ENCODE measurements around the gene IFNAR1. TPM values are rescaled to one million over a fixed set of nuclear protein-coding genes. Genes with fewer than 3 reads are reported as not detected.

The IFNAR1 gene
- total and polyA plus RNA-seq, 2 of the 8 experiments (the other 6 are each of a cell fraction or from before 2014, with no cell fraction given) = 3.1 to 17.1 TPM

DNA sequence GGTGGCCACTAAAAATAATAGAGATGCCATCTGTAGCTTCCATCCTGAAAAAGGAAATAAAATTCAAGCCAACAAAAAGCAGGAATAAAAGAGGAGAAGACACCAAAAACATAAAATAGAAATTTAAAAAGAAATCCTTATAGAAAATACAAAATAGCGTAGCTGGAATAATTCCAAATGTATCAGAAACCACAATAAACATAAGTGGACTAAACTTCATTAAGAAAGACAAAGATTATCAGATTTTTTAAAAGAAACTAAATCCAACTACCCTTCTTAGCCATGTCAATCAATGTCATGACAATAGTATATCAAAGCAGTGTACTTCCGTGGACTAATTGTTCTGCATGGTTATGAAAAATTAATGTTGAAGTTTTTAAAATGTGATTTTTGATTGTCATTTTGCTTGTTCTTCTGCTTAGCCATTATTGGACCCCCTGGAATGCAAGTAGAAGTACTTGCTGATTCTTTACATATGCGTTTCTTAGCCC is 45.4 kb upstream of the IFNAR1 start (continued):
- no peak for TF ChIP-seq FOSL1 (IDR thresholded peaks at IDR 0.05; ENCODE audit: insufficient read depth, low read depth, low read length)
- TF ChIP-seq, protein P1, sequence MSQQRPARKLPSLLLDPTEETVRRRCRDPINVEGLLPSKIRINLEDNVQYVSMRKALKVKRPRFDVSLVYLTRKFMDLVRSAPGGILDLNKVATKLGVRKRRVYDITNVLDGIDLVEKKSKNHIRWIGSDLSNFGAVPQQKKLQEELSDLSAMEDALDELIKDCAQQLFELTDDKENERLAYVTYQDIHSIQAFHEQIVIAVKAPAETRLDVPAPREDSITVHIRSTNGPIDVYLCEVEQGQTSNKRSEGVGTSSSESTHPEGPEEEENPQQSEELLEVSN (IDR thresholded peaks at IDR 0.05) = no peak
- TF ChIP-seq CHD2 (IDR thresholded peaks at IDR 0.05; ENCODE audit: low read length) = no peak
- TF ChIP-seq CHD7 (IDR thresholded peaks at IDR 0.05; ENCODE audit: insufficient replicate concordance, low read length) = no peak
- TF ChIP-seq RXRA (IDR thresholded peaks at IDR 0.05; ENCODE audit: insufficient read depth, low read depth, low read length) = no peak
- no peak for TF ChIP-seq HDAC6 (IDR thresholded peaks at IDR 0.05; ENCODE audit: low read depth, low read length)
- TF ChIP-seq KDM5A (IDR thresholded peaks at IDR 0.05; ENCODE audit: low read length) = no peak
- TF ChIP-seq EP300 (IDR thresholded peaks at IDR 0.05; ENCODE audit: borderline replicate concordance in 1 of 2, low read depth in 2 of 2, low read length in 2 of 2) = no peak
